ENCODE measurements around the gene TSSK2. TPM values are rescaled to one million over a fixed set of nuclear protein-coding genes. Genes with fewer than 3 reads are reported as not detected.
A peak's percentile ranks its signal among the peaks of the same experiment; 100 is the strongest.

Gene TSSK2
- polyA plus RNA-seq, 1 donor = not detected

GRCh38 chr22:19105867-19106802, 25.0 kb upstream of the TSSK2 start:
- Histone ChIP-seq H3K9me3 (ENCODE audit: control insufficient read depth, low read depth, low read length) (no peaks in the 10 kb centered on the region), H3K27me3 (ENCODE audit: control insufficient read depth, insufficient read depth, low read length) (no peaks in the 10 kb centered on the region), H3K27ac (ENCODE audit: low read length) (no peak overlapping the region), H3K4me3 (ENCODE audit: low read length) (no peak overlapping the region), H3K4me1 (ENCODE audit: control insufficient read depth, insufficient read depth, low read length) (peaks cover 8% of the 10 kb centered on the region), H3K36me3 (ENCODE audit: control insufficient read depth, insufficient read depth, low read length) (peaks cover 10% of the 10 kb centered on the region)
- DNase-seq = no peak
- no CpG with 5 or more reads among the region's 18 CpGs for WGBS (ENCODE audit: insufficient coverage, low lambda C conversion rate)

GRCh38 chr22:19106886-19107729, 24.0 kb upstream of the TSSK2 start:
- Histone ChIP-seq H3K4me1 (ENCODE audit: control insufficient read depth, insufficient read depth, low read length) (peaks cover 8% of the 10 kb centered on the region), H3K9me3 (ENCODE audit: control insufficient read depth, low read depth, low read length) (no peaks in the 10 kb centered on the region), H3K4me3 (ENCODE audit: low read length) (no peak overlapping the region), H3K27ac (ENCODE audit: low read length) (no peak overlapping the region), H3K27me3 (ENCODE audit: control insufficient read depth, insufficient read depth, low read length) (no peaks in the 10 kb centered on the region), H3K36me3 (ENCODE audit: control insufficient read depth, insufficient read depth, low read length) (peaks cover 13% of the 10 kb centered on the region)
- no peak for DNase-seq
- WGBS (ENCODE audit: insufficient coverage, low lambda C conversion rate) = no CpG with 5 or more reads among the region's 3 CpGs

- WGBS (ENCODE audit: insufficient coverage, low lambda C conversion rate) = no CpG with 5 or more reads among the region's 8 CpGs
- peaks cover 8% of the 10 kb centered on the region for H3K4me1 ChIP-seq (ENCODE audit: control insufficient read depth, insufficient read depth, low read length)
These were observed 23.4 kb upstream of the TSSK2 start for GRCh38 chr22:19107730-19108074.

GRCh38 chr22:19108807-19109197, 22.3 kb upstream of the TSSK2 start:
- WGBS (ENCODE audit: insufficient coverage, low lambda C conversion rate) = no CpG with 5 or more reads among the region's 3 CpGs
- Histone ChIP-seq H3K36me3 (ENCODE audit: control insufficient read depth, insufficient read depth, low read length) (peaks cover 18% of the 10 kb centered on the region), H3K4me3 (ENCODE audit: low read length) (no peak overlapping the region), H3K9me3 (ENCODE audit: control insufficient read depth, low read depth, low read length) (no peaks in the 10 kb centered on the region), H3K27ac (ENCODE audit: low read length) (peak overlapping the region; percentile 72), H3K4me1 (ENCODE audit: control insufficient read depth, insufficient read depth, low read length) (peaks cover 8% of the 10 kb centered on the region), H3K27me3 (ENCODE audit: control insufficient read depth, insufficient read depth, low read length) (no peaks in the 10 kb centered on the region)
- no peak for DNase-seq

More at GRCh38 chr22:19107730-19108074, 23.4 kb upstream of the TSSK2 start:
- H3K27ac ChIP-seq (ENCODE audit: low read length) = no peak overlapping the region
- no peaks in the 10 kb centered on the region for H3K9me3 ChIP-seq (ENCODE audit: control insufficient read depth, low read depth, low read length)
- no peak overlapping the region for H3K4me3 ChIP-seq (ENCODE audit: low read length)
- no peaks in the 10 kb centered on the region for H3K27me3 ChIP-seq (ENCODE audit: control insufficient read depth, insufficient read depth, low read length)
- no peak for DNase-seq
- H3K36me3 ChIP-seq (ENCODE audit: control insufficient read depth, insufficient read depth, low read length) = peaks cover 14% of the 10 kb centered on the region

- Histone ChIP-seq H3K27ac (ENCODE audit: low read length) (peak overlapping the region; percentile 72), H3K9me3 (ENCODE audit: control insufficient read depth, low read depth, low read length) (no peaks in the 10 kb centered on the region), H3K36me3 (ENCODE audit: control insufficient read depth, insufficient read depth, low read length) (peaks cover 19% of the 10 kb centered on the region), H3K4me1 (ENCODE audit: control insufficient read depth, insufficient read depth, low read length) (peaks cover 8% of the 10 kb centered on the region), H3K27me3 (ENCODE audit: control insufficient read depth, insufficient read depth, low read length) (no peaks in the 10 kb centered on the region), H3K4me3 (ENCODE audit: low read length) (no peak overlapping the region)
- WGBS (ENCODE audit: insufficient coverage, low lambda C conversion rate) = 73% methylated on average over 3 of the region's 7 CpGs
- DNase-seq = peak; percentile 56 to 75
These were observed 21.7 kb upstream of the TSSK2 start for GRCh38 chr22:19109198-19110063.

- Histone ChIP-seq H3K4me1 (ENCODE audit: control insufficient read depth, insufficient read depth, low read length) (peaks cover 8% of the 10 kb centered on the region), H3K9me3 (ENCODE audit: control insufficient read depth, low read depth, low read length) (no peaks in the 10 kb centered on the region), H3K4me3 (ENCODE audit: low read length) (no peak overlapping the region), H3K27ac (ENCODE audit: low read length) (peak overlapping the region; percentile 72), H3K36me3 (ENCODE audit: control insufficient read depth, insufficient read depth, low read length) (peaks cover 21% of the 10 kb centered on the region), H3K27me3 (ENCODE audit: control insufficient read depth, insufficient read depth, low read length) (no peaks in the 10 kb centered on the region)
- DNase-seq = no peak
- WGBS (ENCODE audit: insufficient coverage, low lambda C conversion rate) = 84% methylated on average over 2 of the region's 4 CpGs
These were observed 21.0 kb upstream of the TSSK2 start for GRCh38 chr22:19110064-19110458.

GRCh38 chr22:19110646-19111045, 20.5 kb upstream of the TSSK2 start:
- H3K27me3 ChIP-seq (ENCODE audit: control insufficient read depth, insufficient read depth, low read length) = no peaks in the 10 kb centered on the region
- no peak overlapping the region for H3K27ac ChIP-seq (ENCODE audit: low read length)
- no peak for DNase-seq
- H3K9me3 ChIP-seq (ENCODE audit: control insufficient read depth, low read depth, low read length) = no peaks in the 10 kb centered on the region
- H3K4me3 ChIP-seq (ENCODE audit: low read length) = no peak overlapping the region
- peaks cover 8% of the 10 kb centered on the region for H3K4me1 ChIP-seq (ENCODE audit: control insufficient read depth, insufficient read depth, low read length)
- peaks cover 24% of the 10 kb centered on the region for H3K36me3 ChIP-seq (ENCODE audit: control insufficient read depth, insufficient read depth, low read length)

GRCh38 chr22:19111140-19111539, 20.0 kb upstream of the TSSK2 start:
- H3K4me1 ChIP-seq (ENCODE audit: control insufficient read depth, insufficient read depth, low read length) = peaks cover 8% of the 10 kb centered on the region
- H3K4me3 ChIP-seq (ENCODE audit: low read length) = no peak overlapping the region
- no CpG with 5 or more reads among the region's 3 CpGs for WGBS (ENCODE audit: insufficient coverage, low lambda C conversion rate)
- DNase-seq = no peak
- H3K9me3 ChIP-seq (ENCODE audit: control insufficient read depth, low read depth, low read length) = no peaks in the 10 kb centered on the region
- H3K27me3 ChIP-seq (ENCODE audit: control insufficient read depth, insufficient read depth, low read length) = no peaks in the 10 kb centered on the region
- H3K36me3 ChIP-seq (ENCODE audit: control insufficient read depth, insufficient read depth, low read length) = peaks cover 27% of the 10 kb centered on the region
- H3K27ac ChIP-seq (ENCODE audit: low read length) = no peak overlapping the region

- no peak overlapping the region for H3K27ac ChIP-seq (ENCODE audit: low read length)
- no peaks in the 10 kb centered on the region for H3K27me3 ChIP-seq (ENCODE audit: control insufficient read depth, insufficient read depth, low read length)
- DNase-seq = no peak
- 86% methylated on average over 1 of the region's 3 CpGs for WGBS (ENCODE audit: insufficient coverage, low lambda C conversion rate)
- H3K9me3 ChIP-seq (ENCODE audit: control insufficient read depth, low read depth, low read length) = no peaks in the 10 kb centered on the region
- H3K4me1 ChIP-seq (ENCODE audit: control insufficient read depth, insufficient read depth, low read length) = peaks cover 8% of the 10 kb centered on the region
- peaks cover 28% of the 10 kb centered on the region for H3K36me3 ChIP-seq (ENCODE audit: control insufficient read depth, insufficient read depth, low read length)
- H3K4me3 ChIP-seq (ENCODE audit: low read length) = no peak overlapping the region
These were observed 19.5 kb upstream of the TSSK2 start for GRCh38 chr22:19111584-19111983.

GRCh38 chr22:19113429-19113828, 17.7 kb upstream of the TSSK2 start:
- Histone ChIP-seq H3K9me3 (ENCODE audit: control insufficient read depth, low read depth, low read length) (no peaks in the 10 kb centered on the region), H3K36me3 (ENCODE audit: control insufficient read depth, insufficient read depth, low read length) (peaks cover 30% of the 10 kb centered on the region), H3K4me1 (ENCODE audit: control insufficient read depth, insufficient read depth, low read length) (peaks cover 15% of the 10 kb centered on the region), H3K27ac (ENCODE audit: low read length) (no peak overlapping the region), H3K4me3 (ENCODE audit: low read length) (no peak overlapping the region), H3K27me3 (ENCODE audit: control insufficient read depth, insufficient read depth, low read length) (no peaks in the 10 kb centered on the region)
- DNase-seq = no peak
- WGBS (ENCODE audit: insufficient coverage, low lambda C conversion rate) = no CpG with 5 or more reads among the region's 5 CpGs
